Measurements from ENCODE around the gene PIK3CA.

DNA sequence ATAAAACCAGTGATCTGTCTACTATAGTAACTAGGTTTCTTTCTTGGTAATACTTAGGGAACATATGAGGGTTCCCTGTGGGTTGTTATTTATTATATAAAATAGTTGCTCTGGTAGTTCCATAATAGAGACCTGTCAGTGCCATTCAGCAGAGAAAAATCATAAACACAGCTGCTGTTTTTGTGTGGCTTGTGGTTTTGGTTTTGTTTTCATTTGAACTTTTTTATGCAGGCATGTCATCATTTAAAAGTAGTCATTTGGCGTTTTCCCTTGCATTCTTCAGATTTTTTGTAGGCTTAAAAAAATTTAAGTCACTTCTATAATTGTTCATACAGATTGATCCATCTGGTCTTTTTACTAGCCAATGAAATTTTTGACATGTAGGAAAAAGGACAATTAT is 47.9 kb downstream of the PIK3CA start:
- no peak for TF ChIP-seq FOXK2 (IDR thresholded peaks at IDR 0.05)
- TF ChIP-seq LEF1 (IDR thresholded peaks at IDR 0.05; ENCODE audit: borderline replicate concordance) = no peak
- TF ChIP-seq BHLHE40 (IDR thresholded peaks at IDR 0.05; ENCODE audit: borderline replicate concordance) = no peak
- TF ChIP-seq HDGF (IDR thresholded peaks at IDR 0.05; ENCODE audit: borderline replicate concordance) = no peak
- no peak for TF ChIP-seq TARDBP (IDR thresholded peaks at IDR 0.05)
- TF ChIP-seq SUZ12 (IDR thresholded peaks at IDR 0.05) = no peak
- TF ChIP-seq ZNF384 (IDR thresholded peaks at IDR 0.05) = no peak
- no peak for TF ChIP-seq CTBP1 (IDR thresholded peaks at IDR 0.05; ENCODE audit: borderline replicate concordance)
- TF ChIP-seq SP1 (IDR thresholded peaks at IDR 0.05) = no peak
- no peak for TF ChIP-seq ARNT (IDR thresholded peaks at IDR 0.05)

Measured in HEK293T (cell line).